Measurements from ENCODE around the gene TECPR2.

GRCh38 chr14:102341566-102341965 lies 21.2 kb upstream of the TECPR2 start:
- TF ChIP-seq CTCF (IDR thresholded peaks at IDR 0.05 in 2 of 3, conservative IDR thresholded peaks at IDR 0.05 in 1 of 3; ENCODE audit: control insufficient read depth in 2 of 3, extremely low read depth in 1 of 3, insufficient read depth in 1 of 3, low read depth in 3 of 3, low read length in 3 of 3) = no peak
- no peak for TF ChIP-seq POU2F2 (IDR thresholded peaks at IDR 0.05; ENCODE audit: borderline replicate concordance, low read depth, low read length)
- no peak for TF ChIP-seq HDAC6 (IDR thresholded peaks at IDR 0.05; ENCODE audit: unreplicated experiment)
- TF ChIP-seq POLR2A (IDR thresholded peaks at IDR 0.05; ENCODE audit: low read depth, low read length) = no peak
- no peak for TF ChIP-seq EZH2 (IDR thresholded peaks at IDR 0.05; ENCODE audit: borderline replicate concordance, control insufficient read depth, low read depth, low read length)
- TF ChIP-seq ZZZ3 (IDR thresholded peaks at IDR 0.05; ENCODE audit: control insufficient read depth, insufficient read length, low read depth) = no peak
- TF ChIP-seq SIN3A (IDR thresholded peaks at IDR 0.05; ENCODE audit: low read depth, low read length) = no peak
- no peak for TF ChIP-seq REST (IDR thresholded peaks at IDR 0.05; ENCODE audit: low read depth, low read length)
- no peak for TF ChIP-seq STAT1 (conservative IDR thresholded peaks at IDR 0.05)
- TF ChIP-seq FOS (IDR thresholded peaks at IDR 0.05; ENCODE audit: borderline replicate concordance, extremely low read depth, insufficient read length) = no peak
- no peak for TF ChIP-seq NR2F1 (conservative IDR thresholded peaks at IDR 0.05)
- TF ChIP-seq USF2 (IDR thresholded peaks at IDR 0.05; ENCODE audit: borderline replicate concordance, low read depth, low read length) = no peak
- TF ChIP-seq CEBPB (IDR thresholded peaks at IDR 0.05; ENCODE audit: borderline replicate concordance in 1 of 2, low read depth in 2 of 2, low read length in 2 of 2) = no peak
- no peak for TF ChIP-seq DPF2 (IDR thresholded peaks at IDR 0.05)

All from GM12878 (cell line).